ENCODE results near the gene PLCH2. TPM values are rescaled to one million over a fixed set of nuclear protein-coding genes. Genes with fewer than 3 reads are reported as not detected.

Gene PLCH2
- total and polyA plus RNA-seq, 10 of the 15 experiments (the other 5 are each of a cell fraction or from before 2014, with no cell fraction given), result 0.03 to 0.73 (median 0.24) TPM; not detected in 3

DNA sequence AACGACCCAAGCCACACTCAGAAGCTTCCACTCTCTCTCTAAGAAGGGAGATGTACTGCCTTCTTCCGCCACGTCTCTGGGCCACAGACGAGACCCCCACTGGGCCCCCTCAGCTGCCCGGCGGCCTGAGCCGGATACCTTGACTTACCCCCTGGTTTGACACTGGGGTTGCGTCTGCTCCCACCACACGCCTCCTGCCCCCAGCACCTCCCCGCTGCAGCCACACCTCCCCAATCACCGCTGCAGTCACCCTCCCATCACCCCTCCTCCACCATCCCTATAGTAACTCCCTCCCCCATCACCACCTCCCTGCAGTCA is 39.6 kb downstream of the PLCH2 start:
- in situ Hi-C loops (cut with MboI) (no loop called here), intact Hi-C loops (cut with micrococcal nuclease; ENCODE audit: unreplicated experiment) (no loop called here)
- ATAC-seq (no peak), DNase-seq (ENCODE audit: low read depth, low spot score) (no peak), FAIRE-seq (no peak)
- BruUV-seq (replicated peaks), result no TSS peak
- H4K20me1 ChIP-seq (ENCODE audit: control insufficient read depth, insufficient read depth), result no peaks in the 10 kb centered on the region
- H3K4me3 ChIP-seq, result no peak overlapping the region
- TF ChIP-seq PRDM15 (CRISPR knock-in tag; IDR thresholded peaks at IDR 0.05) (no peak), YY1 (IDR thresholded peaks at IDR 0.05; ENCODE audit: low read depth, low read length) (no peak), POLR2AphosphoS5 (IDR thresholded peaks at IDR 0.05; ENCODE audit: low read length) (no peak), ZBTB4 (CRISPR knock-in tag; IDR thresholded peaks at IDR 0.05) (no peak), SMARCA5 (IDR thresholded peaks at IDR 0.05) (no peak), GABPA (IDR thresholded peaks at IDR 0.05; ENCODE audit: low read depth) (no peak), CHD4 (IDR thresholded peaks at IDR 0.05) (no peak), IKZF1 (conservative IDR thresholded peaks at IDR 0.05) (no peak), NR2F1 (conservative IDR thresholded peaks at IDR 0.05) (no peak)
- TF ChIP-seq, protein P1, sequence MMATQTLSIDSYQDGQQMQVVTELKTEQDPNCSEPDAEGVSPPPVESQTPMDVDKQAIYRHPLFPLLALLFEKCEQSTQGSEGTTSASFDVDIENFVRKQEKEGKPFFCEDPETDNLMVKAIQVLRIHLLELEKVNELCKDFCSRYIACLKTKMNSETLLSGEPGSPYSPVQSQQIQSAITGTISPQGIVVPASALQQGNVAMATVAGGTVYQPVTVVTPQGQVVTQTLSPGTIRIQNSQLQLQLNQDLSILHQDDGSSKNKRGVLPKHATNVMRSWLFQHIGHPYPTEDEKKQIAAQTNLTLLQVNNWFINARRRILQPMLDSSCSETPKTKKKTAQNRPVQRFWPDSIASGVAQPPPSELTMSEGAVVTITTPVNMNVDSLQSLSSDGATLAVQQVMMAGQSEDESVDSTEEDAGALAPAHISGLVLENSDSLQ (IDR thresholded peaks at IDR 0.05), result no peak
- POLR2A ChIA-PET, result no interaction called here
- no peaks in the 10 kb centered on the region for H3K79me2 ChIP-seq (ENCODE audit: control insufficient read depth, insufficient read depth, low read length)
- H3K9ac ChIP-seq (ENCODE audit: control insufficient read depth, insufficient read depth, low read length), result no peak overlapping the region
- H3K27ac ChIP-seq (ENCODE audit: control insufficient read depth, insufficient read depth), result no peak overlapping the region
- H3K4me2 ChIP-seq (ENCODE audit: control insufficient read depth, insufficient read depth), result no peak overlapping the region
- H3K36me3 ChIP-seq (ENCODE audit: control insufficient read depth in 2 of 2, insufficient read depth in 2 of 2, low read length in 1 of 2), result peaks cover 5 to 58% of the 10 kb centered on the region in 2 experiments; a peak in 3 of 4 replicates
- H3K9me3 ChIP-seq (replicated peaks; ENCODE audit: control insufficient read depth, insufficient read depth, low read length), result no peaks in the 10 kb centered on the region
- CTCF ChIA-PET, result no interaction called here
- SMC1A ChIA-PET (ENCODE audit: uncharacterized antibody, unreplicated experiment), result no interaction called here
- 98% methylated on average over 11 of the region's 11 CpGs for WGBS (ENCODE audit: insufficient coverage, insufficient replicate concordance, low lambda C conversion rate, missing lambda C conversion rate)
- H3K4me1 ChIP-seq (ENCODE audit: control insufficient read depth, insufficient read depth, low read length), result no peaks in the 10 kb centered on the region
- RAD21 ChIA-PET (ENCODE audit: unreplicated experiment), result no interaction called here
- no peaks in the 10 kb centered on the region for H3K27me3 ChIP-seq (replicated peaks in 1 of 2; ENCODE audit: control insufficient read depth in 2 of 2, insufficient read depth in 2 of 2, low read length in 1 of 2)
- no peak overlapping the region for H2AFZ ChIP-seq (ENCODE audit: control insufficient read depth, low read depth, low read length)

All from GM12878 (cell line).